ENCODE results near the gene ZNF365. TPM values are rescaled to one million over a fixed set of nuclear protein-coding genes. Genes with fewer than 3 reads are reported as not detected.

The ZNF365 gene
- total and polyA plus RNA-seq, 2 of the 8 experiments (the other 6 are each of a cell fraction or from before 2014, with no cell fraction given), result 0.41 to 0.43 TPM

GRCh38 chr10:62330213-62330612 is 44.0 kb upstream of the ZNF365 start:
- H3K27me3 ChIP-seq (replicated peaks in 1 of 4; ENCODE audit: control insufficient read depth in 3 of 4, extremely low read depth in 1 of 4, insufficient read depth in 3 of 4, low read length in 3 of 4), result no peaks in the 10 kb centered on the region
- no peaks in the 10 kb centered on the region for H4K20me1 ChIP-seq (replicated peaks in 1 of 2; ENCODE audit: control insufficient read depth in 1 of 2, insufficient read depth in 2 of 2, low read length in 2 of 2)
- no peak overlapping the region for H2BK20ac ChIP-seq (ENCODE audit: low read length)
- no peaks in the 10 kb centered on the region for H3K79me1 ChIP-seq (ENCODE audit: low read depth, low read length)
- no peak overlapping the region for H3K4me2 ChIP-seq (ENCODE audit: insufficient read depth in 1 of 2, low read depth in 2 of 2, low read length in 2 of 2)
- H3K4me1 ChIP-seq (replicated peaks in 1 of 4; ENCODE audit: control insufficient read depth in 3 of 4, insufficient read depth in 4 of 4, low read length in 3 of 4), result no peaks in the 10 kb centered on the region
- no peak overlapping the region for H3K18ac ChIP-seq (ENCODE audit: extremely low read depth, low read length)
- H2BK12ac ChIP-seq (ENCODE audit: low read depth, low read length), result no peak overlapping the region
- H2AK5ac ChIP-seq (ENCODE audit: low read depth, low read length), result no peak overlapping the region
- H3K36me3 ChIP-seq (ENCODE audit: control insufficient read depth in 2 of 4, insufficient read depth in 4 of 4, low read length in 3 of 4), result no peaks in the 10 kb centered on the region
- peaks cover 0 to 5% of the 10 kb centered on the region in 2 experiments; a peak in 2 of 4 replicates for H3K9me3 ChIP-seq (ENCODE audit: insufficient read depth in 2 of 2, low read depth in 1 of 2, low read length in 1 of 2)
- no peak overlapping the region for H2BK120ac ChIP-seq (replicated peaks; ENCODE audit: low read depth, low read length)
- H3K79me2 ChIP-seq (ENCODE audit: control insufficient read depth in 1 of 2, insufficient read depth in 2 of 2, low read length in 2 of 2), result no peaks in the 10 kb centered on the region
- no peak overlapping the region for H3K14ac ChIP-seq (ENCODE audit: insufficient read length)
- H2BK15ac ChIP-seq (ENCODE audit: low read length), result no peak overlapping the region
- H3K9ac ChIP-seq (replicated peaks in 1 of 4; ENCODE audit: extremely low read depth in 1 of 4, low read depth in 3 of 4, low read length in 3 of 4), result no peak overlapping the region
- no peak overlapping the region for H4K8ac ChIP-seq (ENCODE audit: extremely low read depth, insufficient read depth, low read length)
- WGBS, 2 experiments (ENCODE audit: extremely low coverage in 1 of 2, insufficient coverage in 1 of 2, insufficient read length in 1 of 2, insufficient replicate concordance in 2 of 2, low coverage in 1 of 2, low lambda C conversion rate in 2 of 2, missing lambda C conversion rate in 1 of 2), result 83% methylated on average over 1 of the region's 1 CpG; no CpG with 5 or more reads in 1 of the 2 experiments
- no peak overlapping the region for H3K56ac ChIP-seq (replicated peaks; ENCODE audit: insufficient read length, low read depth, low read length)
- TF ChIP-seq KDM5A (IDR thresholded peaks at IDR 0.05; ENCODE audit: low read length) (no peak), SIRT6 (IDR thresholded peaks at IDR 0.05; ENCODE audit: low read length) (no peak), TAF7 (optimal IDR thresholded peaks at IDR 0.05; ENCODE audit: borderline replicate concordance, low read depth, low read length) (no peak), CTBP2 (IDR thresholded peaks at IDR 0.05; ENCODE audit: borderline replicate concordance, insufficient read depth, insufficient read length, low read length) (no peak), BRCA1 (IDR thresholded peaks at IDR 0.05; ENCODE audit: low read depth, low read length) (no peak), TBP (IDR thresholded peaks at IDR 0.05; ENCODE audit: low read depth, low read length) (no peak)
- H3K27ac ChIP-seq (ENCODE audit: low read depth, low read length), result no peak overlapping the region
- FAIRE-seq, result no peak
- H2BK5ac ChIP-seq (ENCODE audit: low read depth, low read length), result no peak overlapping the region
- POLR2A ChIA-PET (ENCODE audit: partially characterized antibody), result no interaction called here
- H4K5ac ChIP-seq (ENCODE audit: insufficient read length, low read depth, low read length), result no peak overlapping the region
- H3K23ac ChIP-seq (ENCODE audit: insufficient read length), result no peak overlapping the region
- no peak overlapping the region for H3K4me3 ChIP-seq (ENCODE audit: extremely low read depth in 1 of 4, insufficient read depth in 2 of 4, low read depth in 3 of 4, low read length in 4 of 4)
- DNase-seq (ENCODE audit: low read depth in 1 of 2, low spot score in 2 of 2), result no peak
- H3K4ac ChIP-seq (replicated peaks; ENCODE audit: insufficient read length, low read depth, low read length), result no peak overlapping the region
- no peak overlapping the region for H4K91ac ChIP-seq (replicated peaks; ENCODE audit: insufficient read length, low read length)
- no peaks in the 10 kb centered on the region for H3K23me2 ChIP-seq (ENCODE audit: low read depth, low read length)
- no peak overlapping the region for H2AFZ ChIP-seq (ENCODE audit: low read length)
- CTCF ChIA-PET (ENCODE audit: partially characterized antibody), result interaction anchor here (0.7 kb wide), 1 partner anchor 21 kb away, joined by 3 read pairs; no protein-coding TSS in a partner anchor

All from H1 (cell line).